Neuronal stem cell (in vitro differentiated cells): ENCODE measurements around the gene ITSN1.

ENCODE experiments used
- DNase-seq: peaks from one replicate; pipeline ENCODE4 v3.0.0-alpha.2; 2013; ENCODE audit warnings: low spot score
- H2AFZ ChIP-seq: one replicate; pipeline ENCODE4 v1.6.1; 2013; ENCODE audit warnings: mild to moderate bottlenecking, low read length, inconsistent platforms
- H2AK5ac ChIP-seq: 2 replicates; pipeline ENCODE4 v1.6.1; 2013; ENCODE audit warnings: low read depth, mild to moderate bottlenecking, inconsistent platforms, low read length, moderate library complexity, mixed read lengths
- H2BK120ac ChIP-seq: 2 replicates; pipeline ENCODE4 v1.6.1; 2013; ENCODE audit warnings: low read depth, mild to moderate bottlenecking, inconsistent platforms, low read length, moderate library complexity, mixed read lengths
- H2BK12ac ChIP-seq: one replicate; pipeline ENCODE4 v1.6.1; 2013; ENCODE audit warnings: low read length, inconsistent platforms
- H2BK15ac ChIP-seq: 2 replicates; pipeline ENCODE4 v1.6.1; 2013; ENCODE audit warnings: mild to moderate bottlenecking, low read length, inconsistent platforms, mixed read lengths
- H2BK5ac ChIP-seq: one replicate; pipeline ENCODE4 v1.6.1; 2013; ENCODE audit warnings: inconsistent platforms, mild to moderate bottlenecking, low read length, moderate library complexity
- H3K14ac ChIP-seq: one replicate; pipeline ENCODE4 v1.6.1; 2013; ENCODE audit warnings: low read length, inconsistent platforms
- H3K18ac ChIP-seq: 2 replicates; pipeline ENCODE4 v1.6.1; 2013; ENCODE audit warnings: low read length, inconsistent platforms
- H3K23ac ChIP-seq: 2 replicates; pipeline ENCODE4 v1.6.1; 2013; ENCODE audit warnings: low read depth, mild to moderate bottlenecking, mixed read lengths, low read length, inconsistent platforms; ENCODE audit not compliant: poor library complexity
- H3K27ac ChIP-seq: replicated peaks from 3 replicates; pipeline ENCODE4 v1.5.1; 2013; ENCODE audit warnings: low read length, inconsistent platforms
- H3K27me3 ChIP-seq, 3 experiments: 2 replicates each; pipeline ENCODE4 v1.6.1; 2013; ENCODE audit warnings: low read length in 3 of 3, mild to moderate bottlenecking in 2 of 3, inconsistent platforms in 1 of 3, low read depth in 1 of 3, mixed read lengths in 1 of 3, moderate library complexity in 1 of 3; ENCODE audit not compliant: control insufficient read depth in 3 of 3, insufficient read depth in 3 of 3
- H3K36me3 ChIP-seq, 2 donors: replicated peaks in 1 of 2; 2 replicates each; pipeline ENCODE4 v1.6.1; 2013; ENCODE audit warnings: low read length in 2 of 2; ENCODE audit not compliant: control insufficient read depth in 2 of 2, insufficient read depth in 2 of 2
- H3K4ac ChIP-seq: 2 replicates; pipeline ENCODE4 v1.6.1; 2013; ENCODE audit warnings: inconsistent platforms, mild to moderate bottlenecking, low read length, moderate library complexity
- H3K4me1 ChIP-seq, 2 donors: 1 replicate in 1 of 2; 2 replicates in 1 of 2; pipeline ENCODE4 v1.6.1; 2013; ENCODE audit warnings: low read length in 2 of 2, low read depth in 1 of 2; ENCODE audit not compliant: control insufficient read depth in 2 of 2, insufficient read depth in 1 of 2
- H3K4me2 ChIP-seq: one replicate; pipeline ENCODE4 v1.6.1; 2013; ENCODE audit warnings: mild to moderate bottlenecking, low read length, inconsistent platforms; ENCODE audit not compliant: insufficient read depth, poor library complexity, severe bottlenecking
- H3K4me3 ChIP-seq, 2 donors: 2 replicates each; pipeline ENCODE4 v1.5.1; 2013; ENCODE audit warnings: low read length in 2 of 2, mild to moderate bottlenecking in 2 of 2, inconsistent platforms in 1 of 2, moderate library complexity in 1 of 2
- H3K79me1 ChIP-seq: one replicate; pipeline ENCODE4 v1.6.1; 2013; ENCODE audit warnings: low read depth, mild to moderate bottlenecking, inconsistent platforms, low read length, moderate library complexity
- H3K9ac ChIP-seq: one replicate; pipeline ENCODE4 v1.6.1; 2013; ENCODE audit warnings: mild to moderate bottlenecking, low read depth, low read length, inconsistent platforms; ENCODE audit not compliant: poor library complexity
- H3K9me3 ChIP-seq, 2 donors: replicated peaks in 1 of 2; 2 replicates each; pipeline versions ENCODE3 to v1.6.1; 2013; ENCODE audit warnings: low read length in 2 of 2, mild to moderate bottlenecking in 2 of 2, inconsistent platforms in 1 of 2, low read depth in 1 of 2, mixed read lengths in 1 of 2, moderate library complexity in 1 of 2; ENCODE audit not compliant: control insufficient read depth in 2 of 2, insufficient read depth in 1 of 2
- H4K8ac ChIP-seq: one replicate; pipeline ENCODE4 v1.6.1; 2013; ENCODE audit warnings: low read depth, mild to moderate bottlenecking, inconsistent platforms, low read length, moderate library complexity
- H4K91ac ChIP-seq: one replicate; pipeline ENCODE4 v1.6.1; 2013; ENCODE audit warnings: low read length, low read depth, mild to moderate bottlenecking, inconsistent platforms; ENCODE audit not compliant: poor library complexity
- WGBS, 2 donors: extraction: QIAGEN DNeasy Blood & Tissue Kit; methylation state at CpG; one replicate each; pipeline ENCODE4 v1.1.7; 2013; ENCODE audit warnings: missing lambda C conversion rate in 2 of 2, mixed read lengths in 1 of 2; ENCODE audit not compliant: insufficient read length in 2 of 2, insufficient replicate concordance in 1 of 2; ENCODE audit errors: extremely low coverage in 2 of 2; 5-methylcytosine and 5-hydroxymethylcytosine counted together

Gene ITSN1

GRCh38 chr21:33834801-33835500 is 192.7 kb downstream of the ITSN1 start:
- Histone ChIP-seq H3K18ac (no peak overlapping the region), H3K4me1 (peaks cover 2 to 8% of the 10 kb centered on the region in 2 donors), H4K91ac (no peak overlapping the region), H3K4ac (no peak overlapping the region), H2BK120ac (no peak overlapping the region), H3K27ac (peak overlapping the region; percentile 14), H3K79me1 (no peaks in the 10 kb centered on the region), H3K4me2 (no peak overlapping the region), H3K27me3 (no peaks in the 10 kb centered on the region), H3K36me3 (peaks cover 19 to 96% of the 10 kb centered on the region in 2 donors), H2AFZ (no peak overlapping the region), H2BK12ac (no peak overlapping the region), H2BK5ac (no peak overlapping the region), H2BK15ac (no peak overlapping the region), H4K8ac (no peak overlapping the region), H3K9me3 (peaks cover 0 to 8% of the 10 kb centered on the region in 2 donors), H3K9ac (no peak overlapping the region), H3K23ac (no peak overlapping the region), H3K14ac (no peak overlapping the region), H2AK5ac (no peak overlapping the region), H3K4me3 (no peak overlapping the region)
- no peak for DNase-seq
- no CpG with 5 or more reads among the region's 5 CpGs for WGBS, 2 donors

GRCh38 chr21:33835920-33836319 is 193.6 kb downstream of the ITSN1 start:
- Histone ChIP-seq H3K9me3 (peaks cover 0 to 3% of the 10 kb centered on the region in 2 donors), H3K36me3 (peaks cover 16 to 86% of the 10 kb centered on the region in 2 donors), H3K23ac (no peak overlapping the region), H2AK5ac (no peak overlapping the region), H3K4ac (no peak overlapping the region), H3K27me3 (no peaks in the 10 kb centered on the region), H3K27ac (no peak overlapping the region), H3K4me2 (no peak overlapping the region), H3K4me3 (no peak overlapping the region), H3K79me1 (no peaks in the 10 kb centered on the region), H4K8ac (no peak overlapping the region), H3K18ac (no peak overlapping the region), H2BK120ac (no peak overlapping the region), H3K14ac (no peak overlapping the region), H2BK12ac (no peak overlapping the region), H2BK5ac (no peak overlapping the region), H2BK15ac (no peak overlapping the region), H2AFZ (no peak overlapping the region), H3K9ac (no peak overlapping the region), H4K91ac (no peak overlapping the region), H3K4me1 (peaks cover 2 to 8% of the 10 kb centered on the region in 2 donors)
- no peak for DNase-seq
- no CpG with 5 or more reads among the region's 4 CpGs for WGBS, 2 donors

GRCh38 chr21:33836408-33836807 is 194.1 kb downstream of the ITSN1 start:
- H2AFZ ChIP-seq = no peak overlapping the region
- H2AK5ac ChIP-seq = no peak overlapping the region
- H3K79me1 ChIP-seq = no peaks in the 10 kb centered on the region
- no peak overlapping the region for H3K4me2 ChIP-seq
- H3K9me3 ChIP-seq = peaks cover 0 to 3% of the 10 kb centered on the region in 2 donors
- H3K18ac ChIP-seq = no peak overlapping the region
- no peaks in the 10 kb centered on the region for H3K27me3 ChIP-seq
- H3K9ac ChIP-seq = no peak overlapping the region
- H3K14ac ChIP-seq = no peak overlapping the region
- no peak overlapping the region for H2BK12ac ChIP-seq
- H3K4me3 ChIP-seq = no peak overlapping the region
- WGBS, 2 donors = no CpG with 5 or more reads among the region's 11 CpGs
- no peak overlapping the region for H4K91ac ChIP-seq
- DNase-seq = no peak
- no peak overlapping the region for H3K27ac ChIP-seq
- no peak overlapping the region for H2BK120ac ChIP-seq
- H3K36me3 ChIP-seq = peaks cover 15 to 81% of the 10 kb centered on the region in 2 donors
- peaks cover 2 to 8% of the 10 kb centered on the region in 2 donors for H3K4me1 ChIP-seq
- H2BK15ac ChIP-seq = no peak overlapping the region
- no peak overlapping the region for H3K4ac ChIP-seq
- no peak overlapping the region for H3K23ac ChIP-seq
- H4K8ac ChIP-seq = no peak overlapping the region
- H2BK5ac ChIP-seq = no peak overlapping the region

DNA sequence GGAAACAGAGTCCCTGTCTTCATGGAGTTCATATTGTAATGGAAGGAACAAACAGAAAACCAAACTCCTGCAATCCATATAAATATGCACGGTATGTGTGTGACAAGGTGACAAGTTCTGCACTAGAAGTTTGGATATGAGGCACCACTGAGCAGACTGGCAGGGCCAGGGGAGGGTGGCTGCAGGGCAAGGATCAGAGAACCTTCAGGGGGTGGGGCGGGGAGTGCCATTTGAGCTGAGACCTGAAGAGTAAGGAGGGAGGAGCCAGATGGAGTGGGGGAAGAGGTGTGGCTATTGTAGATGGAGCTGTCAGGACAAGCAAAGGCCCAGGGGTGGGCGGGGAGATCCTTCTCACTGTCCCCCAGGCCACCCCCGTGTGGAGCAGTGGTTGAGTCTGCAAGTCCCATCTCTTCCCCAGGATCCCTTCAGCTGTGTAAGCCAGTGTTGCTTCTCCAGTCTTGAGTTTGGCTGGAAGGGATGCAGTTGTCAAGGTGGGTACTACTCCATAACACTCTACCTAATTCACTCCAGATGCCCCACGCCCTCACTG is 196.9 kb downstream of the ITSN1 start:
- Histone ChIP-seq H2BK12ac (no peak overlapping the region), H3K27ac (no peak overlapping the region), H2BK15ac (no peak overlapping the region), H4K8ac (no peak overlapping the region), H3K23ac (no peak overlapping the region), H3K9me3 (no peaks in the 10 kb centered on the region), H2BK5ac (no peak overlapping the region), H3K27me3 (no peaks in the 10 kb centered on the region), H3K4me3 (peak overlapping the region in 1 of 2 donors; percentile 17), H3K9ac (no peak overlapping the region), H3K4me2 (no peak overlapping the region), H3K14ac (no peak overlapping the region), H2AK5ac (no peak overlapping the region), H2BK120ac (no peak overlapping the region), H3K36me3 (peaks cover 7 to 55% of the 10 kb centered on the region in 2 donors), H2AFZ (no peak overlapping the region), H4K91ac (no peak overlapping the region), H3K4ac (no peak overlapping the region), H3K79me1 (no peaks in the 10 kb centered on the region), H3K4me1 (peaks cover 16 to 18% of the 10 kb centered on the region in 2 donors), H3K18ac (no peak overlapping the region)
- no peak for DNase-seq
- WGBS, 2 donors = no CpG with 5 or more reads among the region's 5 CpGs
